ENCODE results near the gene YBX3. TPM values are rescaled to one million over a fixed set of nuclear protein-coding genes. Genes with fewer than 3 reads are reported as not detected.

The YBX3 gene
- total RNA-seq, 1 donor from 2014 or later, result 494 TPM

DNA sequence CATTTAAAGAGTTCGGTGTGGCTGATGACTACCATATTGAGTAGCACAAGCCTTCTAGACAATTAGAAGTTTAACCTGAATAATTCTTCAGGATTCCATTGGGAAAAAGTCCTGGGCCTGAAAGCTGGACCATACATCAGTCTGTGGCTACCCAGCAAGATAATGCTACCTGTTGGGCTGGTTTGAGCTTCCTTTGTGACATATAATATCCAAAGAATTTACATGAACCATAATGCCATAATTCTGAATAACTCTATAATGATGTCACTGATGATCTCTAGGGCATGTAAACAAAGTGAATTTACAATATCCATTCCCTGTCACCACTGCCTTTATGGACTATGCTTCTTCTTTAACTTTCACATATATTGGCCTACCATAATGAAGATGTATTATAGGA lies 3.8 kb upstream of the YBX3 start:
- no peak for DNase-seq (ENCODE audit: low spot score)
- Mint-ChIP-seq H3K27me3 (ENCODE audit: unreplicated experiment) (peaks cover 11% of the 10 kb centered on the region), H3K36me3 (ENCODE audit: low read depth, unreplicated experiment) (peaks cover 4% of the 10 kb centered on the region), H3K4me3 (ENCODE audit: unreplicated experiment) (no peak overlapping the region), H3K27ac (ENCODE audit: unreplicated experiment) (no peak overlapping the region), H3K4me1 (ENCODE audit: unreplicated experiment) (peaks cover 9% of the 10 kb centered on the region), H3K9me3 (ENCODE audit: unreplicated experiment) (peaks cover 4% of the 10 kb centered on the region)
- TF ChIP-seq, protein P1, sequence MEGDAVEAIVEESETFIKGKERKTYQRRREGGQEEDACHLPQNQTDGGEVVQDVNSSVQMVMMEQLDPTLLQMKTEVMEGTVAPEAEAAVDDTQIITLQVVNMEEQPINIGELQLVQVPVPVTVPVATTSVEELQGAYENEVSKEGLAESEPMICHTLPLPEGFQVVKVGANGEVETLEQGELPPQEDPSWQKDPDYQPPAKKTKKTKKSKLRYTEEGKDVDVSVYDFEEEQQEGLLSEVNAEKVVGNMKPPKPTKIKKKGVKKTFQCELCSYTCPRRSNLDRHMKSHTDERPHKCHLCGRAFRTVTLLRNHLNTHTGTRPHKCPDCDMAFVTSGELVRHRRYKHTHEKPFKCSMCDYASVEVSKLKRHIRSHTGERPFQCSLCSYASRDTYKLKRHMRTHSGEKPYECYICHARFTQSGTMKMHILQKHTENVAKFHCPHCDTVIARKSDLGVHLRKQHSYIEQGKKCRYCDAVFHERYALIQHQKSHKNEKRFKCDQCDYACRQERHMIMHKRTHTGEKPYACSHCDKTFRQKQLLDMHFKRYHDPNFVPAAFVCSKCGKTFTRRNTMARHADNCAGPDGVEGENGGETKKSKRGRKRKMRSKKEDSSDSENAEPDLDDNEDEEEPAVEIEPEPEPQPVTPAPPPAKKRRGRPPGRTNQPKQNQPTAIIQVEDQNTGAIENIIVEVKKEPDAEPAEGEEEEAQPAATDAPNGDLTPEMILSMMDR (IDR thresholded peaks at IDR 0.05; ENCODE audit: unreplicated experiment), result no peak

GRCh38 chr12:10725003-10725402 lies 1.9 kb upstream of the YBX3 start:
- peaks cover 19% of the 10 kb centered on the region for H3K27me3 Mint-ChIP-seq (ENCODE audit: unreplicated experiment)
- no peak overlapping the region for H3K27ac Mint-ChIP-seq (ENCODE audit: unreplicated experiment)
- peaks cover 8% of the 10 kb centered on the region for H3K9me3 Mint-ChIP-seq (ENCODE audit: unreplicated experiment)
- H3K36me3 Mint-ChIP-seq (ENCODE audit: low read depth, unreplicated experiment), result peaks cover 15% of the 10 kb centered on the region
- peaks cover 24% of the 10 kb centered on the region for H3K4me1 Mint-ChIP-seq (ENCODE audit: unreplicated experiment)
- TF ChIP-seq, protein P1 (IDR thresholded peaks at IDR 0.05; ENCODE audit: unreplicated experiment), result no peak
- no peak for DNase-seq (ENCODE audit: low spot score)
- no peak overlapping the region for H3K4me3 Mint-ChIP-seq (ENCODE audit: unreplicated experiment)

- Mint-ChIP-seq H3K36me3 (ENCODE audit: low read depth, unreplicated experiment) (peaks cover 15% of the 10 kb centered on the region), H3K4me3 (ENCODE audit: unreplicated experiment) (peak overlapping the region; percentile 97), H3K27me3 (ENCODE audit: unreplicated experiment) (peaks cover 21% of the 10 kb centered on the region), H3K9me3 (ENCODE audit: unreplicated experiment) (peaks cover 8% of the 10 kb centered on the region), H3K27ac (ENCODE audit: unreplicated experiment) (peak overlapping the region; percentile 100), H3K4me1 (ENCODE audit: unreplicated experiment) (peaks cover 45% of the 10 kb centered on the region)
- DNase-seq (ENCODE audit: low spot score), result peak; percentile 38
- TF ChIP-seq, protein P1 (IDR thresholded peaks at IDR 0.05; ENCODE audit: unreplicated experiment), result no peak
Observed at GRCh38 chr12:10722502-10722904, 620 bp downstream of the YBX3 start.

- DNase-seq (ENCODE audit: low spot score), result peak; percentile 87
- peaks cover 8% of the 10 kb centered on the region for H3K9me3 Mint-ChIP-seq (ENCODE audit: unreplicated experiment)
- H3K4me1 Mint-ChIP-seq (ENCODE audit: unreplicated experiment), result peaks cover 51% of the 10 kb centered on the region
- H3K36me3 Mint-ChIP-seq (ENCODE audit: low read depth, unreplicated experiment), result peaks cover 17% of the 10 kb centered on the region
- H3K27ac Mint-ChIP-seq (ENCODE audit: unreplicated experiment), result peak overlapping the region; percentile 100
- TF ChIP-seq, protein P1 (IDR thresholded peaks at IDR 0.05; ENCODE audit: unreplicated experiment), result no peak
- H3K4me3 Mint-ChIP-seq (ENCODE audit: unreplicated experiment), result peak overlapping the region; percentile 97
- H3K27me3 Mint-ChIP-seq (ENCODE audit: unreplicated experiment), result peaks cover 21% of the 10 kb centered on the region
Observed at GRCh38 chr12:10721651-10722501, 1.2 kb downstream of the YBX3 start.

DNA sequence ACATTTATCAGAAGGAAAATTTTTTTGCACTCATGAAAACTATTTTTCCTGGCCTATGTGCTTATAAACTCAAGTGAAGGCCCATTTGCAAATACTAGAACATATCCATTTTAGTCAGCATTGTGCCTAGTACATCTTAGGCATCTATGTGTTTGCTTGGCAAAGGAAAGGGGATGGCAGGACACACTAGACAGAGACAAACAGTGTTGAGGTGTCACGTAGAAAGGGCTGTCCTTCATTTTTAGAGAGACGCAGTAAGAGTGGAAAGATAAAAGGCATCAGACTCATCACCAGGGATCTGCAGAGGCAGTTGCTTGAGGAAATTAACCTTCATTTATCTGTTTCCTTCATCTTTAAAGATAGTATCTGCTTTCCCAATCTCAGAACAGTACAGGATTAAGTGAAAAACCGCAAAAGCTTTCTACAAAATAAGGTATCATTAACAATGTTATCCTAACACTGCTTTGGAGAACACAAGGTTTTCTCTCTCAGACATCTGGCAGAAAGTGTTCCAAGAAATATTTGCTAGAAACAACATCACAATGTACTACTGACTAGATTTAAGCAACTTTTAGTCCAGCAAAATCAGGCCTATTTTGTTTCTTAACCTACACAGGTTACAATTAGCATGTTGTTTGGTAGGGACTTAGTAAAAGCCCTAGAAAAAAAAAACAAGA lies 2.0 kb downstream of the YBX3 start:
- H3K27me3 Mint-ChIP-seq (ENCODE audit: unreplicated experiment), result peaks cover 21% of the 10 kb centered on the region
- peak overlapping the region; percentile 100 for H3K27ac Mint-ChIP-seq (ENCODE audit: unreplicated experiment)

More for the DNA sequence above, 2.0 kb downstream of the YBX3 start:
- H3K36me3 Mint-ChIP-seq (ENCODE audit: low read depth, unreplicated experiment), result peaks cover 23% of the 10 kb centered on the region
- peaks cover 58% of the 10 kb centered on the region for H3K4me1 Mint-ChIP-seq (ENCODE audit: unreplicated experiment)
- DNase-seq (ENCODE audit: low spot score), result no peak
- H3K9me3 Mint-ChIP-seq (ENCODE audit: unreplicated experiment), result peaks cover 8% of the 10 kb centered on the region
- TF ChIP-seq, protein P1 (IDR thresholded peaks at IDR 0.05; ENCODE audit: unreplicated experiment), result no peak
- H3K4me3 Mint-ChIP-seq (ENCODE audit: unreplicated experiment), result peak overlapping the region; percentile 97
